Measurements from ENCODE around the gene HPSE2.

DNA sequence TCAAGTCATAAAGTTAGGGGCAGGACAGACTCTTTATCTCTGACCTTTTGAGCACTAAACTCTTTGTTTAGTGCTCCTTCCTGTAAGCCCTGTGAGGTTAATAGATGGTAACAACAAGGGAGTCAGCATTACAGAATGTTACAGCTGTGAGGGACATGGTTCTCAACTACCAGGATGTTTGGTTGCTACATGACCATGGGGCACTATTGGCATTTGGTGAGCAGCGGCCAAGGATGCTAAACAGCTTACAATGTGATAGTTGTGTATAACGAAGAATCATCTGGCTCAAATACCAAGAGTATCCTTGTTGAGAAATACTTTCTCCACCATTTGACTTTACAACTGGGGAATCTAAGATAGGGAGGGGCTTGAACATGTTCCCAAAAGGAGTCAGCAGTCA lies 753.6 kb downstream of the HPSE2 start:
- no peak for TF ChIP-seq POLR2A (IDR thresholded peaks at IDR 0.05)
- no peak for TF ChIP-seq CTCF (IDR thresholded peaks at IDR 0.05)
